AG04449 (cell line): ENCODE data around the gene LYVE1.

Source experiments
- CTCF ChIA-PET: fragments of 350-600 bp; formaldehyde crosslinking; extraction: SDS; loops from one replicate; lab custom pipeline; 2021; ENCODE audit warnings: antibody characterized with exemption; lab: Yijun Ruan, JAX
- POLR2A ChIA-PET: fragments of 400-600, 350-600 bp; formaldehyde crosslinking; extraction: SDS; loops from one replicate; lab custom pipeline; 2020; ENCODE audit warnings: antibody characterized with exemption, inconsistent platforms; lab: Yijun Ruan, JAX
- DNase-seq: peaks from one replicate; pipeline ENCODE4 v3.0.0-alpha.2; 2010; ENCODE audit warnings: low read depth, low spot score
- H3K4me3 ChIP-seq: 2 replicates; pipeline ENCODE4 v1.5.1; 2011; ENCODE audit warnings: low read depth, mild to moderate bottlenecking, control low read depth, low read length
- CTCF ChIP-seq: IDR thresholded peaks from one replicate; pipeline ENCODE4 v1.5.1; 2011; ENCODE audit warnings: mild to moderate bottlenecking, moderate library complexity, low read length, control low read depth, inconsistent platforms; ENCODE audit not compliant: insufficient read depth; ENCODE audit errors: missing control alignments

LYVE1 gene

GRCh38 chr11:10522921-10523320 lies 45.5 kb downstream of the LYVE1 start:
- no peak for DNase-seq
- POLR2A ChIA-PET = no interaction called here
- CTCF ChIA-PET = interaction anchor here (1.0 to 1.5 kb wide), 2 partner anchors 8 to 18 kb away, joined by 4 to 11 read pairs; partner anchors contain the start of gene RNF141
- no peak overlapping the region for H3K4me3 ChIP-seq
- no peak for TF ChIP-seq CTCF

GRCh38 chr11:10522276-10522675 lies 46.2 kb downstream of the LYVE1 start:
- POLR2A ChIA-PET = no interaction called here
- DNase-seq = no peak
- H3K4me3 ChIP-seq = no peak overlapping the region
- CTCF ChIA-PET = interaction anchor here (1.3 kb wide), 1 partner anchor 19 kb away, joined by 6 read pairs; the partner anchor contains the start of gene RNF141
- TF ChIP-seq CTCF = no peak

GRCh38 chr11:10520562-10520961 lies 47.9 kb downstream of the LYVE1 start:
- no peak for DNase-seq
- H3K4me3 ChIP-seq = no peak overlapping the region
- no peak for TF ChIP-seq CTCF
- POLR2A ChIA-PET = no interaction called here
- CTCF ChIA-PET = interaction anchor here (0.8 to 3.2 kb wide), 8 partner anchors 8 to 215 kb away, joined by 3 to 22 read pairs (median 4); partner anchors contain the start of gene RNF141

- no peak for TF ChIP-seq CTCF
- CTCF ChIA-PET = interaction anchor here (0.8 to 3.2 kb wide), 4 partner anchors 22 to 218 kb away, joined by 3 to 22 read pairs (median 6); partner anchors contain the start of gene RNF141
- DNase-seq = no peak
- POLR2A ChIA-PET = no interaction called here
- no peak overlapping the region for H3K4me3 ChIP-seq
Observed at GRCh38 chr11:10519630-10520029, 48.8 kb downstream of the LYVE1 start.

GRCh38 chr11:10518891-10519290 lies 49.6 kb downstream of the LYVE1 start:
- CTCF ChIA-PET = interaction anchor here (1.8 to 3.2 kb wide), 2 partner anchors 22 to 219 kb away, joined by 5 to 22 read pairs; partner anchors contain the start of gene RNF141

GRCh38 chr11:10518123-10518522 lies 50.3 kb downstream of the LYVE1 start:
- DNase-seq = no peak
- TF ChIP-seq CTCF = no peak
- H3K4me3 ChIP-seq = no peak overlapping the region
- ChIA-PET CTCF (interaction anchor here (1.0 to 3.2 kb wide), 5 partner anchors 23 to 220 kb away, joined by 3 to 23 read pairs (median 5); partner anchors contain the start of gene RNF141), POLR2A (no interaction called here)

More at GRCh38 chr11:10518891-10519290, 49.6 kb downstream of the LYVE1 start:
- POLR2A ChIA-PET = no interaction called here
- no peak overlapping the region for H3K4me3 ChIP-seq
- no peak for TF ChIP-seq CTCF
- DNase-seq = no peak
